ENCODE measurements around the gene HSD11B2.

- TF ChIP-seq CTCF (IDR thresholded peaks at IDR 0.05; ENCODE audit: low read depth, low read length, poor library complexity, severe bottlenecking) (no peak), EZH2phosphoT487 (IDR thresholded peaks at IDR 0.05; ENCODE audit: borderline replicate concordance, low read length) (peak; percentile 76; the same call in 1 of the 2 replicates)
Observed at GRCh38 chr16:67430977-67431774, at the start of gene HSD11B2.

All from DOHH2 (cell line).